Inferior parietal cortex (tissue), 1 donor: ENCODE results near the gene KRT8.

Experiments
- DNase-seq: peaks from one replicate; pipeline ENCODE4 v3.0.0-alpha.2; 2016; ENCODE audit errors: extremely low spot score

Gene KRT8

GRCh38 chr12:52925717-52926595, 21.1 kb upstream of the KRT8 start:
- DNase-seq: no peak

GRCh38 chr12:52924764-52925716, 20.2 kb upstream of the KRT8 start:
- DNase-seq: no peak

- DNase-seq: no peak
These were observed 16.8 kb upstream of the KRT8 start for GRCh38 chr12:52921488-52922165.

GRCh38 chr12:52920937-52921336, 16.1 kb upstream of the KRT8 start:
- DNase-seq: no peak

- no peak for DNase-seq
These were observed 13.9 kb upstream of the KRT8 start for GRCh38 chr12:52918784-52919183.

- no peak for DNase-seq
These were observed 13.5 kb upstream of the KRT8 start for GRCh38 chr12:52918351-52918750.

- no peak for DNase-seq
These were observed 12.9 kb upstream of the KRT8 start for GRCh38 chr12:52917800-52918199.

- no peak for DNase-seq
These were observed 11.3 kb upstream of the KRT8 start for GRCh38 chr12:52916216-52916615.

- no peak for DNase-seq
These were observed 10.8 kb upstream of the KRT8 start for GRCh38 chr12:52915637-52916036.

GRCh38 chr12:52914576-52915121, 9.8 kb upstream of the KRT8 start:
- DNase-seq: no peak

GRCh38 chr12:52913431-52913821, 8.6 kb upstream of the KRT8 start:
- no peak for DNase-seq

- DNase-seq: no peak
These were observed 8.0 kb upstream of the KRT8 start for GRCh38 chr12:52912711-52913430.

- no peak for DNase-seq
These were observed 5.5 kb upstream of the KRT8 start for GRCh38 chr12:52910248-52910883.

GRCh38 chr12:52909796-52910195, 4.9 kb upstream of the KRT8 start:
- no peak for DNase-seq

GRCh38 chr12:52909331-52909730, 4.5 kb upstream of the KRT8 start:
- DNase-seq: no peak

GRCh38 chr12:52907092-52907810, 2.4 kb upstream of the KRT8 start:
- no peak for DNase-seq

- no peak for DNase-seq
These were observed 1.3 kb upstream of the KRT8 start for GRCh38 chr12:52906191-52906601.

- DNase-seq: no peak
These were observed 894 bp downstream of the KRT8 start for GRCh38 chr12:52903855-52904508.

- DNase-seq: peak; percentile 52
These were observed 1.5 kb downstream of the KRT8 start for GRCh38 chr12:52903285-52903854.
